ENCODE results near the gene AHCYL1.

DNA sequence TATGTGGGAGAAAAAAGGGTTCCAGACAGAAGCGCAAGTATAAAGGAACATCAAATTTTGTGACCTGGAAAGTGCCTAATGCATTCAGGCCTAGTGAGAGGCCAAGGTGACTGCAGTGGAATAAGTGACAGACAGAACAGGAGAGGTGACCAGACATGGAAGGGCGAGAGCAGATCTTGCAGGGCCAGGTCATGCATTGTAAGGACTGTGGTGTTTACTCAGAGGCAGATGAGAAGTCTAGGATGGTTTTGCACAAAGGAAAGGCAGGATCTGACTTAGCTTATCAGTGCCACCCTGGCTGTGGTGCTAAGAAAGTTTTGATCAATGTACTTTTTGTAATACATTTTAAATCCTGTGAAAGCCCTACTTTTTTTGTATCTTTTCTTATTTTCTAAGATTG, 34.1 kb upstream of the AHCYL1 start:
- TF ChIP-seq, protein P1, sequence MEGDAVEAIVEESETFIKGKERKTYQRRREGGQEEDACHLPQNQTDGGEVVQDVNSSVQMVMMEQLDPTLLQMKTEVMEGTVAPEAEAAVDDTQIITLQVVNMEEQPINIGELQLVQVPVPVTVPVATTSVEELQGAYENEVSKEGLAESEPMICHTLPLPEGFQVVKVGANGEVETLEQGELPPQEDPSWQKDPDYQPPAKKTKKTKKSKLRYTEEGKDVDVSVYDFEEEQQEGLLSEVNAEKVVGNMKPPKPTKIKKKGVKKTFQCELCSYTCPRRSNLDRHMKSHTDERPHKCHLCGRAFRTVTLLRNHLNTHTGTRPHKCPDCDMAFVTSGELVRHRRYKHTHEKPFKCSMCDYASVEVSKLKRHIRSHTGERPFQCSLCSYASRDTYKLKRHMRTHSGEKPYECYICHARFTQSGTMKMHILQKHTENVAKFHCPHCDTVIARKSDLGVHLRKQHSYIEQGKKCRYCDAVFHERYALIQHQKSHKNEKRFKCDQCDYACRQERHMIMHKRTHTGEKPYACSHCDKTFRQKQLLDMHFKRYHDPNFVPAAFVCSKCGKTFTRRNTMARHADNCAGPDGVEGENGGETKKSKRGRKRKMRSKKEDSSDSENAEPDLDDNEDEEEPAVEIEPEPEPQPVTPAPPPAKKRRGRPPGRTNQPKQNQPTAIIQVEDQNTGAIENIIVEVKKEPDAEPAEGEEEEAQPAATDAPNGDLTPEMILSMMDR (IDR thresholded peaks at IDR 0.05) = no peak
- TF ChIP-seq POLR2A (IDR thresholded peaks at IDR 0.05) = no peak
